Left colon (tissue), 2 donors: ENCODE data around the gene FBLN1. TPM values are rescaled to one million over a fixed set of nuclear protein-coding genes. Genes with fewer than 3 reads are reported as not detected.

Experiments
- ATAC-seq: fragments of 200-7000 bp; cut with Tn5 transposase; one replicate; pipeline ENCODE4 v1.9.1; 2020; ENCODE audit warnings: mild to moderate bottlenecking, moderate library complexity
- DNase-seq, 2 donors: peaks; one replicate each; pipeline ENCODE4 v3.0.0-alpha.2; 2020
- intact Hi-C, 2 donors: fragments of 100-400 bp; cut with DNase I in 1 of 2; cut with micrococcal nuclease in 1 of 2; formaldehyde crosslinking; loops; one replicate each; pipeline versions ENCODE4 v1.11.2 to v1.14.0; 2022; cut with DNase I, micrococcal nuclease
- total RNA-seq, 2 donors: library from RNA; stranded (reverse); fragmentation: NEBNext Ultra II Directional; extraction: Animal tissue kit (Norgen Biotek cat#: 25700); gene quantifications; one replicate each; pipeline ENCODE4 v1.2.1, GENCODE V29; 2021
- donor health status: DM: no; HTN: no; CAD: no.
- donor health status: DM: yes; HTN: yes; CAD: no.

Gene FBLN1
- total RNA-seq, 2 donors from 2014 or later: 51.8 to 114 TPM

- no peak for ATAC-seq
- intact Hi-C loops: loop anchor here in 1 of 2 donors (5.0 kb wide), 1 partner anchor 397 kb away; no protein-coding TSS in a partner anchor
- no peak for DNase-seq
Observed at GRCh38 chr22:45575173-45575572, 72.5 kb downstream of the FBLN1 start.

GRCh38 chr22:45575607-45576272 lies 73.1 kb downstream of the FBLN1 start:
- intact Hi-C loops: loop anchor here in 1 of 2 donors (5.0 kb wide), 1 partner anchor 397 kb away; no protein-coding TSS in a partner anchor
- no peak for DNase-seq
- ATAC-seq: no peak

GRCh38 chr22:45576273-45576625 lies 73.6 kb downstream of the FBLN1 start:
- ATAC-seq: no peak
- intact Hi-C loops: loop anchor here in 1 of 2 donors (5.0 kb wide), 1 partner anchor 396 kb away; no protein-coding TSS in a partner anchor
- DNase-seq: no peak

- DNase-seq (no peak), ATAC-seq (no peak)
- intact Hi-C loops: loop anchor here in 1 of 2 donors (5.0 kb wide), 1 partner anchor 395 kb away; no protein-coding TSS in a partner anchor
Observed at GRCh38 chr22:45576730-45577464, 74.2 kb downstream of the FBLN1 start.

GRCh38 chr22:45577746-45578523 lies 75.3 kb downstream of the FBLN1 start:
- ATAC-seq (peak; percentile 80), DNase-seq (peak; percentile 77 to 88)
- intact Hi-C loops: loop anchor here in 1 of 2 donors (5.0 kb wide), 1 partner anchor 394 kb away; no protein-coding TSS in a partner anchor

GRCh38 chr22:45578524-45579147 lies 76.0 kb downstream of the FBLN1 start:
- intact Hi-C loops: loop anchor here in 1 of 2 donors (5.0 kb wide), 1 partner anchor 394 kb away; no protein-coding TSS in a partner anchor
- DNase-seq (no peak), ATAC-seq (no peak)

GRCh38 chr22:45579306-45579705 lies 76.6 kb downstream of the FBLN1 start:
- DNase-seq (no peak), ATAC-seq (no peak)
- intact Hi-C loops: loop anchor here in 1 of 2 donors (5.0 kb wide), 1 partner anchor 393 kb away; no protein-coding TSS in a partner anchor

GRCh38 chr22:45579806-45580725 lies 77.4 kb downstream of the FBLN1 start:
- intact Hi-C loops: loop anchor here in 1 of 2 donors (5.0 kb wide), 1 partner anchor 392 kb away; no protein-coding TSS in a partner anchor
- no peak for DNase-seq
- no peak for ATAC-seq

GRCh38 chr22:45580726-45581381 lies 78.2 kb downstream of the FBLN1 start:
- ATAC-seq (no peak), DNase-seq (no peak)
- intact Hi-C loops: no loop called here

GRCh38 chr22:45581549-45582080 lies 78.9 kb downstream of the FBLN1 start:
- ATAC-seq: no peak
- no peak for DNase-seq
- intact Hi-C loops: no loop called here

GRCh38 chr22:45582236-45582954 lies 79.7 kb downstream of the FBLN1 start:
- ATAC-seq (no peak), DNase-seq (no peak)
- intact Hi-C loops: no loop called here

- no peak for DNase-seq
- ATAC-seq: no peak
- intact Hi-C loops: no loop called here
Observed at GRCh38 chr22:45582955-45583320, 80.3 kb downstream of the FBLN1 start.

- ATAC-seq: no peak
- intact Hi-C loops: no loop called here
- no peak for DNase-seq
Observed at GRCh38 chr22:45583504-45583903, 80.8 kb downstream of the FBLN1 start.

- no peak for ATAC-seq
- intact Hi-C loops: no loop called here
- DNase-seq: no peak
Observed at GRCh38 chr22:45584121-45584570, 81.5 kb downstream of the FBLN1 start.

- ATAC-seq: no peak
- DNase-seq: no peak
- intact Hi-C loops: no loop called here
Observed at GRCh38 chr22:45584621-45585436, 82.1 kb downstream of the FBLN1 start.

GRCh38 chr22:45585437-45585755 lies 82.7 kb downstream of the FBLN1 start:
- intact Hi-C loops: no loop called here
- DNase-seq: no peak
- ATAC-seq: no peak
